ENCODE results near the gene RNF126.
A peak's percentile ranks its signal among the peaks of the same experiment; 100 is the strongest.

RNF126 gene

GRCh38 chr19:641702-642101, 21.3 kb downstream of the RNF126 start:
- TF ChIP-seq CTCF (IDR thresholded peaks at IDR 0.05; ENCODE audit: control insufficient read depth, extremely low read depth, insufficient read depth), result no peak
- H3K4me3 ChIP-seq (ENCODE audit: low read depth, low read length), result no peak overlapping the region
- DNase-seq (ENCODE audit: low read depth), result no peak

DNA sequence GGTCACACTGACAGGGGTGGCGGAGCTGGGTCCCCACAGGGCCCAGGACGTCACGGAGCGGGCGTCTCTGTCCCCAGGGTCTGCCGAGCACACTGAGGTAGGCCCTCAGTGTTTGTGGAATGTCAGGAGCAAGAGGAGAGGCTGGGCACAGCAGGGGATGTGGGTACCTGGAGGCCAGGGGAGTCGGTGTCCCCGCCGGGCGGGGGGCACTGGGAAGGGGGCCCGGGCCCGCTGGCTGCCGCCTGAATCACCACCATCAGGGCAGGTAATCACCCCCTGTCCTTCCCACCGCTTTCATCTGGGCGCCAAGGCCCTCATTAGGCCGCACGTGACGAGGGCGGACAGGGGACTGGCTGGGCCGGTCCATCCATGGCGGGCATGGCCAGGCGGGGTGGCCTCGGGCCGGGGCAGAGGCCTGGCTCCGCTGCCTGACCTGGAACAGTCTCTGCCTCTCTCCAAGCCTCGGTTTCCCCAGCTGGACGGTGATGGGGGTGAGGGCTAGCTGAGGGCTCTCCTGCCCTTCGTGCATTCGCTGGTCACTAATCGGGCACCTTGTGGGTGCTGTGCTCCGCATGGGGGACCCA, 22.3 kb downstream of the RNF126 start:
- no peak overlapping the region for H3K4me3 ChIP-seq (ENCODE audit: low read depth, low read length)
- no peak for DNase-seq (ENCODE audit: low read depth)
- TF ChIP-seq CTCF (IDR thresholded peaks at IDR 0.05; ENCODE audit: control insufficient read depth, extremely low read depth, insufficient read depth), result no peak

GRCh38 chr19:640161-640558, 22.9 kb downstream of the RNF126 start:
- DNase-seq (ENCODE audit: low read depth), result no peak
- no peak for TF ChIP-seq CTCF (IDR thresholded peaks at IDR 0.05; ENCODE audit: control insufficient read depth, extremely low read depth, insufficient read depth)
- H3K4me3 ChIP-seq (ENCODE audit: low read depth, low read length), result peak overlapping the region; percentile 23

DNA sequence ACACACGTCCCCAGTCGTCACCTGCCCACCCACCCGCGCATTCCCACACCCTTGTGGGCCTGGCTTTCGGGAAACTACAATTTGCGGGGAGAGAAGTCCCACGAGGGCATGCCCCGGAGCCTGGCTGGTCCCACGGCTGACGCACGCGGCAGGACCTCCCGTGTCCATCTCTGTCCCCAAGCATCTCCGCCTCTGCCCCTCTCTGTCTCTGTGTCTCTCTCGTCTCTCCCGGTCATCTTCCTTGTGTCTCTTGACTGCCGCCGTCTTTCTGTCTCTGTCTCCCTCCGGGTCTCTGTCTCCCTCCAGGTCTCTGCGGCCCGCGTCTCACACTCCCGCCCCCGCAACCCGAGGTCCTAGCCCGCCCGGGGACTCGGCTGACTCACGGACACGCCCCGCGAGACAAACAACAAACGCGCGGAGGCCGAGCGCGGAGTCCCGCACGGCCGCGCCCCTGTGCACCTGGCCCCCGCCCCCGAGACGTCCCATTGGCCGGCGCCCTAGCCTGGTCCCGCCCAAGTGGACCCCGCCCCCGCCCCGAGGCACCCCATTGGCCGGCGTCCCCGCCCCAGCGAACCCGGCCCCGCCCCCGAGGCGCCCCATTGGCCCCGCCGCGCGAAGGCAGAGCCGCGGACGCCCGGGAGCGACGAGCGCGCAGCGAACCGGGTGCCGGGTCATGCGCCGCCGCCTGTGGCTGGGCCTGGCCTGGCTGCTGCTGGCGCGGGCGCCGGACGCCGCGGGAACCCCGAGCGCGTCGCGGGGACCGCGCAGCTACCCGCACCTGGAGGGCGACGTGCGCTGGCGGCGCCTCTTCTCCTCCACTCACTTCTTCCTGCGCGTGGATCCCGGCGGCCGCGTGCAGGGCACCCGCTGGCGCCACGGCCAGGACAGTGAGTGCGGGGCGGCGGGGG, 23.5 kb downstream of the RNF126 start, which contains the start of gene FGF22:
TSS of gene FGF22 (plus strand) at position 627 of the 908 bp plus-strand sequence. CDS start at position 674, 47 bp downstream.
- no peak for TF ChIP-seq CTCF (IDR thresholded peaks at IDR 0.05; ENCODE audit: control insufficient read depth, extremely low read depth, insufficient read depth)
- peak; percentile 8 for DNase-seq (ENCODE audit: low read depth)
- peak within 1 kb of the TSS; percentile 44 for H3K4me3 ChIP-seq (ENCODE audit: low read depth, low read length)

- TF ChIP-seq CTCF (IDR thresholded peaks at IDR 0.05; ENCODE audit: control insufficient read depth, extremely low read depth, insufficient read depth), result no peak
- no peak overlapping the region; the same call in 1 of the 2 replicates for H3K4me3 ChIP-seq (ENCODE audit: low read depth, low read length)
- no peak for DNase-seq (ENCODE audit: low read depth)
Measured at GRCh38 chr19:638906-639252, 24.1 kb downstream of the RNF126 start.

GRCh38 chr19:634975-635652, 27.9 kb downstream of the RNF126 start:
- no peak for DNase-seq (ENCODE audit: low read depth)

More at GRCh38 chr19:634975-635652, 27.9 kb downstream of the RNF126 start:
- no peak overlapping the region for H3K4me3 ChIP-seq (ENCODE audit: low read depth, low read length)
- TF ChIP-seq CTCF (IDR thresholded peaks at IDR 0.05; ENCODE audit: control insufficient read depth, extremely low read depth, insufficient read depth), result no peak

All from LNCaP clone FGC (cell line).